Stimulated activated naive CD4-positive, alpha-beta T cell (primary cell): ENCODE results near the gene NTM.
"Not testable (repeated sequence)": the region's sequence is repeated elsewhere in the genome, so short reads cannot be mapped to it uniquely, and the experiment has no call there.

Experiments used
- DNase-seq, 6 experiments: peaks; one replicate each; lab custom pipeline; 2025; lab: John Stamatoyannopoulos, UW

NTM gene

DNA sequence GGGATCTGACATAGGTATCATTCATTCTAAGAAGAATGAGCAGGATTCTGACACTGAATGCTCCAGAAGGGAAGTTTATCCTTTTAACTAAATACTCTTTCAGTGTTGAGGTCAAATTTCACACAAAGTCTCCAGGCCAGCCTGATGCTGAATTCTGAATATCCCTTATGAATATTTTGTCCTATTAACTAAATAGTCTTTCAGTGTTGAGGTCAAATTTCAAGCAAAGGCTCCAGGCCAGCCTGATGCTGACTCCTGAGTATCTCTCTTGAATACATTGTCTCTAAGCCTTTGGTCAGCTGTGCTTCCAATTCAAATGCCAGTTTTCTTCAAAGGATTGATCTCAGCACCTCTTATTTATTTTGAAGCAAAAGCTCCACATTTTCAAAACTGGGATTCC lies 676.8 kb downstream of the NTM start:
- no peak for DNase-seq

DNA sequence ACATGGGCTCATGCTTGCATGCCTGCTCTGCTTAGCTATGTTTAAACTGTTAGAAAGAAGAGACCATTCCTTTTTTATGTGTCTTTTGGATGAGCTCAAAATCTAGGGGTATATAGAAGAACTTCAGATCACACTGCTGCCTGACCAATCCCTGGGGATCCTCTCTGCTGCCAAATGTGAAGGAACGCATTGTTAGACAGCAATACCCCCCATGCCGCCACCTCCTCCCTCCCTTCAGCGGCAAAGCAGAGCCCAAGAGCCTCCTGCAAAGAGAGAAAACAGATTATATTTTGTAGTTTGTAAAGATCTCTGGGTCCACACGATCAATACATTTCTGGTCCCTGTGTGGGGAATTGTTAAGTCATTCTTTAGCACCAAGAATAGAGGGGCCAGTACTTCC lies 677.6 kb downstream of the NTM start:
- DNase-seq = no peak

DNA sequence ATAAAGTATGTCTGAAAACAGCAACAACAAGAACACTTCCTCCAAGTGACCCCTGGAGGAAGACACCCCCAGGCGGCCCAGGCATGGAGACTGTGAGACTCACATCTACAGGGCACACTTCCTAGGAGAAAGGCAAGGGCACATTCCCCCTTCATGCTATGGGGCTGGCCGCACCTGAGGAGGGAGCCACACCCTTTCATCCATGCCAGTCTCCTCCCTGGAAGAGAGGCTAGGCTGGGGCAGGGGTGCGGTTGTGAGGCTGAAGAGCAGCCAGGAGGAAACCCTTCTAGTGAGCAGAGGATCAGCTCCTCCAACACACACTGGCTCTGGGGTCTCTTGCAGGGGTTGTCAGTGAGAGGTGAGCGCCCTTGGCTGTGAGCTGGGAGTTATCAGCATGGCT lies 678.8 kb downstream of the NTM start:
- no peak for DNase-seq

DNA sequence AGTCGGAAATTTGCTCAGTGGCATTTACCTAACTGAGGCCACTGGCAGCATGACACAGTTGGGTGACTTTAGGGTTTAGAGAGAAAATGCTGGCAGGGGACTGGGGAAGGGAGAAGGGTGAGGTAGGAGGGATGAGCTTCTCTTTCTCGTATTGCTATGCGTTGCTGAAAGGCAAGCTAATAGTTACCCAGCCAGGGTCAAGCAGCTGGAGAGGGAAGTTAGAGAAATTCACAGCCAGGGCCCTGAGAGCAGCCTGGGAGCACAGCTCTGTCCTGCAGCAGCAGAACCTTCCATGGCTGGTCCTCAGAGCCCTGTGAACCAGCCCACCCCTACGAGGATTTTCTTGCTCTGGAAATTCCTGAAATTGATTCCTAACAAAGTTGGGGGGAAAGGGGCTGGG lies 679.6 kb downstream of the NTM start:
- DNase-seq = no peak

DNA sequence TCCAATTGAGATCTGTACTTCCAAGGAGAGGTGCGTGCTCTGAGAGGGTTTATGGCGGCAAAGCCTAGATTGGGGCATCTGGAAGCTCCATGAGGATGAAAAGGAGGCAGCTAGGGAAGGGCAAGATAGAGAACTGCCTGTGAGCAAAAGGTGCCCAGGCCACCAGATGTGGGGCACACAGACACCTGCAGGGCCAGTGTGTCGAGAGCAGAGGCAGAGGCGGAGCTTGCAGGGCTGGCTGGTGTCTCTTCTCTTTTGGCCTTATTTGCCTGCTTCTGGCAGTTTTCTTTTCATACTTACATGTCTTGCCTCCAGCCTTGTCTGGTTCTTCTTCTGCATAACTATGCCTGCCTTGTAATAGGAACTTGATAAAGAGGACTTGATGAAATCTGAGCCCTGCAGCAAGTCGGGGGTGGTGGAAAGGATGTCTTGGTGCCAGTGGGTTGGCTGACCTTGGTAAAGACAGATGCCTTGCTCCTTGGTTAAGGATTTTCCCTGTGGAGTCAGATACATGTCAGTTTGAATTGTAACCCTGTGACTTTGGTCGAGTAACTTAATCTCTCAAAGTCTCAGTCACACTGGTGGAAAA lies 680.3 kb downstream of the NTM start:
- no peak for DNase-seq

DNA sequence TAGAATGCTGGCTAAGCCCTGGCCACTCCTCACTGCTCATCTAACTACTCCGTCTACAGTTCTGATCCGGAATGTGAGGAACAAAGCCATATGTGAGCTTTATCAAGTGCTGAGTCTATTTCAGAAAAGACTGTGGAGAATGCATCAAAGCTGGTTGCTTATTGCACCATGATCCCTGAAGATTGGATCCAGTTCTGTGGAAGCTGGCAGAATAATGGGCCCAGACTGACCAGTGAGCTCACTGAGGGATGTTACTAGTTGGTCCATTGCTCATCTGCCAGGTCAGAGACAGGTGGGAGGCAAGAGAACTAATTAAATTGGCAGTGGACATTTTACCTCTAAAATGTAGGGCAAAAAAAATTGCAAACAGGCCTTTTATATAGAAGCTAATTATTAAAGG lies 681.3 kb downstream of the NTM start:
- DNase-seq = no peak

DNA sequence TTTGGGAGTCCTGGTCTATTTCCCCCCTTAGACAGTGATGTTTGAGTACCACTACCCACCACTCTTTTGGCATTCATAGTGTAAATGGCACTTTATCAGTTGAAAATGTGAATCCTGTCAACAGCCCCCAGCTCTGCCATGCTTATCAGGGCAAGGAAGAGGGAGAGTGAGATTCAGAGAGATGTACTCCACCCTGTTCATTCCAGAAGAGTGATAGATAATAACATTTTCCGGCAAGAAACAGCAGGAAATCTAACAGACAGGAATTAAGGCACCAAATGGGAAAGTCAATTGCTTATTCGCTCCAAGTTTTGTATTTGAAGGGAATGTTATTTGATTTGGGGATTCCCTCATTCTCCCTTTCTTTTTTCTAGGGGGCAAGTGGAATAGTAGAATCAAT lies 681.9 kb downstream of the NTM start:
- no peak for DNase-seq

- no peak for DNase-seq
Measured at GRCh38 chr11:132052904-132053303, 682.5 kb downstream of the NTM start.

- no peak for DNase-seq
Measured at GRCh38 chr11:132054822-132055221, 684.4 kb downstream of the NTM start.

DNA sequence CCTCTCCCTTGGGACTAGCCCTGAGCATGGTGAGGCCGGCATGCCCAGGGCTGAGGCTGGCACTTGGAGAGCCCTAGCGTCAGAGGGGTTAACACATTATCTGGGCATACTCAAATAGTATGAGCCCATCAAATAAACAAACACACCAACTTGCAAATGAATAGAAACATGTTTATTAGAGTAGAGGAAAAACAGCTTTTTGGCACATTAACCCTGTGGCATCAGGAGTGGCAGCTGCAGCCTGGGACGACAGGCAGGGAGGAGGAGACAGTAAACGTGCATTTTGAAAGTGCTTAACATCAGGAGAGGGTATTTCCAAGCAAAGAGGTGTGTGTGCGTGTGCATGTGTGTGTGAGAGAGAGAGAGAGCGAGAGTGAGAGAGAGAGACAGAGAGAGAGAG lies 684.9 kb downstream of the NTM start:
- no peak for DNase-seq

DNA sequence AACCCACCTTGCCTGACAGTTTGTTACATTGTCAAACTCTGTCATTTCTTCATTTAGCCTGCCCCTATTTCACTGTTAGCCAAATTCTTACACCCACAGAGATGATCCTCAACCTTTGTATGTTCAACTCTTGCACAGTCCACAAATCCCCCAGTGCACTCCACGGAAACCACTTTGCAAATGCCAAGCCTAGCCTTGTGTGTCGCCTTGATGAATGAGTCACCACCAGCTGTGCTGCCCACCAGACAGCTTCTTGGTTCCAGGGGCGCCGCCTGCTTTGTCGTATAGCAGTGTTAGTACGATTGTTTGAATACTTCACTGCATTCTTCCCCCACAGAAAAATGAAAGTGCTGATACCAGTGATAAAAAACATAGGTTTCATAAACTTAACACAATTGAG lies 686.3 kb downstream of the NTM start:
- DNase-seq = no peak

DNA sequence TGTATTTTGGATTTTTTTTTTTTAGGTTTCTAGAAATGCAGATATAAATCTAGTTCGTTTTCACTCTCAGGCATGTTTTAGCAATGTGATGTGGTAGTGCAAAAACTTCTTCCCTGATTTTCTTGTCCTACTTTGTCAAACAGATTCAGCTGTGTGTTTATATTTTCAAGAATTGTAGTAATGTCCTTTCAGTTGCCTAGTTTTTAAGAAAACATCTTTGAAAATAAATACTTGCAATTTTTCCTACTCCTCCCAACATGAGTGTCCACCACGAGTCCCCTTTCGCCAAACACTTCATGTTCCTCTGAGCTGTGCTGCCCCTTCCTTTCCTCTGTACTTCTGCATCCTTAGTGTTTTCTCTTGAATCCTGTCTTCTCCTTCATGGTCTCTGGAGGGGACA lies 686.9 kb downstream of the NTM start:
- no peak for DNase-seq

GRCh38 chr11:132058211-132058772 lies 687.9 kb downstream of the NTM start:
- no peak for DNase-seq

- DNase-seq = no peak
Measured at GRCh38 chr11:132060567-132060966, 690.2 kb downstream of the NTM start.

- no peak for DNase-seq
Measured at GRCh38 chr11:132062031-132062430, 691.6 kb downstream of the NTM start.

- DNase-seq = no peak
Measured at GRCh38 chr11:132062541-132062940, 692.1 kb downstream of the NTM start.

DNA sequence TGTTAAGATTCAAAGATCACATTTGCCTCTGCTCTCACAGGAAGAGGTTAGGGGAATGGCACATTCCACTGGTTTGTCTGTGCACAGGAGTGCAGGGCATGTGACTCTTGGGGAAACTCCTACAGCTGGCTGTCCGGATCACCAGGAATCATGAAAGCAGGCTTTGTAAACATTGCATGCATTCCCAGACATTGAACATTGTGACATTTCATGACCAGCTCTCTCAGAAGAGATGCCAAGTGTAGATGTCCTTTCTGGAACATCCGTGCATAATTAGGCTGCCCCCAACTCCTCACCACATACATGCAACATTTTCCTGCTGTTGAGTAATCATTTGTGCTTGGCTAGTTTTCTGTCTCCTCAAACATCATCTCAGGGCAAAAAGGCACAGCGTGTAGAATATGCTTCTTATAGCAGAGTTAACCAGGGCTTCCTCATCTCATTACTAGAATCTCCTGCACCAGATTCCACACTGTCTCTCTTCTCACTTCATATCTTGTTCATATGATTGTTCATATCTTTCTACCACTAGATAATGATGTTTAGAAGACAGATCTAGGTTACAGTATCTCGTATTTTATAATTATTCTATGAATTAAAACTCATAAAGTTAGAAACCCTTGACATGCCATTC lies 694.7 kb downstream of the NTM start:
- DNase-seq = no peak

- no peak for DNase-seq
Measured at GRCh38 chr11:132068556-132068955, 698.1 kb downstream of the NTM start.

GRCh38 chr11:132069593-132069992 lies 699.2 kb downstream of the NTM start:
- not testable (repeated sequence) for DNase-seq

GRCh38 chr11:132070907-132071306 lies 700.5 kb downstream of the NTM start:
- not testable (repeated sequence) for DNase-seq

DNA sequence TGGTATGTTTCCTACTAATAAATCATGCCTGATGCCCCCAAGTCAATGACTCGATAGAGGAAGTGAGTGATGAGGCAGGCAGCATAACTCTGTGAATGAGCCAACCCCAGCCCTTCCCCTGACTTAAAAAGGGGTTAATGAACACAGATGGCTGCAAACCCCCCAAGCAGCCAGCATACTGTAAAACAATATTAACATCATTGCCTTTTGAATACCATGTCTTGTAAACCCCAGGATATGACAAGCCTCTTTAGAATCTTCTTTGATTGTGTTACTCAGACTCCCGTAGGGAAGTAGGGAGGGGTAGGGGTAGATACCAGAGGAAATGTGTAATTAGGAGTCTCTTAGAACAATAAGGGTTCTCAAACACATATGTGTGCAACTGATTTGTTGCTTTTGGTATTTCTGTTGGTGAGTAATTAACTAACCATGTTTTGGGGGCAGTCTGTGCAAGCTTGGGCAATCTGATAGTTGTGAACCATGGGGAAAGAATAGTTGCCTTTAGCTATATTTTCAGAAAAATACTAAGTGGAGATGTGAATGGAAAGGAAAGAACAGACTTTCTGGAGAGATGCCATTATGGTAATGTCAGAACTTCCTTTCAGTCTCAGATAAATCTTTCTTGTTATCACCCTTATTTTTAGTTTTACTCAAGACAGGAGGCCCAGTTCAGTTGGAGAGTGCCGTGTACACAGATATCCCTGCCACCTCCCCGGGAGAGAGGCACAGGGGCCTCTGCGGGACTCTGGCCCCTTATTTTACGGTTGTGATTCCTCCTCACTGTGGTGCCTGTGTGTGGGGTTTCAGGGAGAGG lies 701.8 kb downstream of the NTM start:
- DNase-seq = no peak

DNA sequence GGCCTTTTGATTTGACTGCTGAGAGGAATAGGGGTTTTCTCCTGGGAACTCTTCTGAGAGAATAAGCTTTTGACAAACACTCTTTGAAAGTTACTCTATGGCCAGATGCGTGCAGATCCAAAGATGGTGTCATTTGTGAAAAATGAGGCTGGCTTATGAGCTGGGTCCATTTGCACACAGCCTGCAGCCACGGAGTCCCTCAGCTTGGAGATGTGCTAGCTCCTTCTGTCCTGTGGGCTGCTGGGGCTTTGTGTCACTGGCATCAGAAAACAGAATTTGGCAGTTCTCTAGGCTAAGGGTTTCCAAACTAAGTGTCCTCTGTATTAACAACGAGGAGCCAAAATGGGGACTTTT lies 702.4 kb downstream of the NTM start:
- no peak for DNase-seq

- DNase-seq = no peak
Measured at GRCh38 chr11:132073787-132074186, 703.4 kb downstream of the NTM start.
